Skeletal muscle satellite cell (primary cell): ENCODE results near the gene APBB1IP.

Experiments
- H3K27me3 ChIP-seq: 2 replicates; pipeline ENCODE4 v1.7.0; 2013; ENCODE audit warnings: low read length; ENCODE audit not compliant: control insufficient read depth, insufficient read depth
- H3K36me3 ChIP-seq: 2 replicates; pipeline ENCODE4 v1.7.0; 2013; ENCODE audit warnings: mild to moderate bottlenecking, control low read depth, low read length; ENCODE audit not compliant: insufficient read depth
- H3K4me1 ChIP-seq: 2 replicates; pipeline ENCODE4 v1.7.0; 2013; ENCODE audit warnings: low read length; ENCODE audit not compliant: control insufficient read depth, insufficient read depth
- H3K4me2 ChIP-seq: 2 replicates; pipeline ENCODE4 v1.7.0; 2013; ENCODE audit warnings: mild to moderate bottlenecking, low read length
- H3K4me3 ChIP-seq: 2 replicates; pipeline ENCODE4 v1.7.0; 2013; ENCODE audit warnings: low read length
- H3K9ac ChIP-seq: 2 replicates; pipeline ENCODE4 v1.7.0; 2013; ENCODE audit warnings: mild to moderate bottlenecking, low read depth, low read length, moderate library complexity
- H3K9me3 ChIP-seq: replicated peaks from 2 replicates; pipeline ENCODE4 v1.7.0; 2013; ENCODE audit warnings: mild to moderate bottlenecking, control low read depth, low read length

APBB1IP gene

DNA sequence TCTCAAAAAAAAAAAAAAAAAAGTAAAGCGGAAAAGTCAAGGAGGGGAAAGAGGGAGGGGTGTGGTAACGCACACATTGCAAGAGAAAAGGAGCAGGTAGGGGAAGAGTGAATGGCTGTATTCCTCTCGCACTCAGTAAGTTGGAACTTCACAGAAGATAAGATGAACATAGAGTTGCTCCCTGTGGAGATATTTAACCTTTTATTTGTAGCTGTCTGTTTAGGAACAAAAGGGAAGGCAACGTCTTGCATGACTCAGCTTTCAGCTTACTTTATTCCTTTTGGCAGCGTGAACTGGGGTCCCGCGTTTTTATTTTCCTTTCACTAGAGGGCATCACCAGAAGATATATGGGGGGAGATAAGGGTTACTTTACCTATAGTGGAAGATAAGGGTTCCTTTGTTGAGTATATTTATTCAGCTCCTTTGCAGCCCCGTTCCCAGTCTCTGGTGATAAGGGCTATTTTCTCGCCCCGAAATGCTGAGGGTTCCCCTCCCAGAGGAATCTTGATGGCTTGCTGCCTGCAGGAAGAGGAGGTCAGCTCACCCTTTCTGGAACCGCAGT is 78.5 kb downstream of the APBB1IP start:
- Histone ChIP-seq H3K9ac (no peak overlapping the region), H3K4me2 (no peak overlapping the region), H3K4me1 (no peaks in the 10 kb centered on the region), H3K9me3 (peaks cover 10% of the 10 kb centered on the region), H3K36me3 (no peaks in the 10 kb centered on the region), H3K27me3 (no peaks in the 10 kb centered on the region), H3K4me3 (no peak overlapping the region)

DNA sequence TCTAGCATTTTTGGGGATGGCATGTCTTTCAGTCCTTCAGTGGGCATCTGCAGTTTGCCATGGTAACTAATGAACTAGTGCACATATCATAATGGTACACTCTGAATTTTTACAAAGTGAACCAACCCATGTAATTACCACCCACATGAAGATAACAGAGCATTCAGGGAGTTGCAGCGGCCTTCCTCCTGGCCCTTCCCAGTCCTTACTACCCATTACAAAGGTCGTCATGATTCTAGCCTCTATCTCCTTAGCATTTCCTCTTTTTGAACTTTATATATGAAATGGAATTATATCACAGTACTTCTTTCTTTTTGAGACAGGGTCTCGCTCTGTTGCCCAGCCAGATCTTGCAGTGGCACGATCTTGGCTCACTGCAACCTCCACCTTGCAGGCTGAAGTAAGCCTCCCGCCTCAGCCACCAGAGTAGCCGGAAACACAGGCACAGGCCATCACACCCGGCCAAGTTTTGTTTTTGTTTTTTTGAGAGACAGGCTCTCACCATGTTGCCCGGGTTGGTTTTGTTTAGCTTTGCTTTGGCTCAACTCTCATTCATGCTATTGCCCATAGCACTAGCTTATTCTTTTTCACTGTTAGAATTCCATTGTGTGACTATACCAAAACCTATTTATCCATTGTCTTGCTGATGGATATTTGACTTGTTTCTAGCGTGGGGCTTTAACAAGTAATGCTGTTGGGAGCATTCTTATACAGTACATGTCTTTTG is 79.2 kb downstream of the APBB1IP start:
- H3K27me3 ChIP-seq = no peaks in the 10 kb centered on the region
- H3K4me2 ChIP-seq = no peak overlapping the region
- H3K36me3 ChIP-seq = no peaks in the 10 kb centered on the region
- peaks cover 5% of the 10 kb centered on the region for H3K9me3 ChIP-seq
- H3K9ac ChIP-seq = no peak overlapping the region
- H3K4me1 ChIP-seq = no peaks in the 10 kb centered on the region
- no peak overlapping the region for H3K4me3 ChIP-seq

GRCh38 chr10:26519803-26520202 is 81.7 kb downstream of the APBB1IP start:
- no peak overlapping the region for H3K4me2 ChIP-seq
- H3K36me3 ChIP-seq = no peaks in the 10 kb centered on the region
- no peaks in the 10 kb centered on the region for H3K4me1 ChIP-seq
- no peaks in the 10 kb centered on the region for H3K27me3 ChIP-seq
- no peak overlapping the region for H3K4me3 ChIP-seq
- no peak overlapping the region for H3K9ac ChIP-seq
- peaks cover 2% of the 10 kb centered on the region for H3K9me3 ChIP-seq

DNA sequence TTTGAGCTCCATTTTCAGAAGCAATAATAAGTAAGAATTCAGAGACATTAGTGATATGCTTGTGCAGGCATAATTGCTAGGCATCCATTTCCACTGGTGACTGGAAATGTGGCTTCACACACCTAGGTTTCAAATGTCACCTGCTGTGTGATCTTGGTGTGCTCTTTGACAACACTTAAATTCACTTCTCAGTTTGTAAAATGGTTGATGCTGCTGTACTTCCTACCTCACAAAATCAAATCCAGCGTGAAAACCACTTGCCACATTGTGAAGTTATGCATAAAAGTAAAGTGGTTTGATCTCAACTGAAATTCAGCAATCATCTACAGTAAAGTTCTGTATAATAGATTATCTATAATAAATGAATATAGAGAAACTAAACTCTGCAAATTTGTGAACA is 82.4 kb downstream of the APBB1IP start:
- Histone ChIP-seq H3K4me1 (no peaks in the 10 kb centered on the region), H3K9me3 (peaks cover 2% of the 10 kb centered on the region), H3K4me3 (no peak overlapping the region), H3K4me2 (no peak overlapping the region), H3K36me3 (no peaks in the 10 kb centered on the region), H3K9ac (no peak overlapping the region), H3K27me3 (no peaks in the 10 kb centered on the region)

- no peaks in the 10 kb centered on the region for H3K27me3 ChIP-seq
- no peaks in the 10 kb centered on the region for H3K36me3 ChIP-seq
- no peaks in the 10 kb centered on the region for H3K4me1 ChIP-seq
- H3K4me2 ChIP-seq = no peak overlapping the region
- H3K9me3 ChIP-seq = no peaks in the 10 kb centered on the region
- H3K4me3 ChIP-seq = no peak overlapping the region
- H3K9ac ChIP-seq = no peak overlapping the region
Measured at GRCh38 chr10:26524161-26524896, 86.2 kb downstream of the APBB1IP start.

DNA sequence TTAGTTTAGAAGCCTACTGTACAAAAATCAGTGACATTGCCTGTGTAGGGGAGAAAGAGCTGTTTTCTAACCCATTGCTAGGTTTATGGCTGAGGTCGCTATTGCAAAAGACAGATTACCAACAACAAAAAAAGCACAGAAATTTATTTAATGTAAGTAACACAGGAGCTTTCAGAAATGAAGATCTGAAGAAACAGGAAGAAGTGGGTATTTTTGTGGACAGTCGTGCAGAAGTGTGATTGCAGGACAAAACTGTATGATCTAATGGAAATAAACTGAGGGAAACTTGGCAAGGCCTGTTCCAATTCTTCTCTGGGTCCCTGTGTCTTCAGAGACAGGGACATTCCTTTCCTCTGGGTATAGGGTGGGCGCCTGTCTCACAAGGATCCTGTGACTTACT is 87.4 kb downstream of the APBB1IP start:
- H3K9me3 ChIP-seq = no peaks in the 10 kb centered on the region
- no peaks in the 10 kb centered on the region for H3K4me1 ChIP-seq
- H3K36me3 ChIP-seq = no peaks in the 10 kb centered on the region
- no peak overlapping the region for H3K4me3 ChIP-seq
- no peak overlapping the region for H3K9ac ChIP-seq
- no peaks in the 10 kb centered on the region for H3K27me3 ChIP-seq
- no peak overlapping the region for H3K4me2 ChIP-seq

DNA sequence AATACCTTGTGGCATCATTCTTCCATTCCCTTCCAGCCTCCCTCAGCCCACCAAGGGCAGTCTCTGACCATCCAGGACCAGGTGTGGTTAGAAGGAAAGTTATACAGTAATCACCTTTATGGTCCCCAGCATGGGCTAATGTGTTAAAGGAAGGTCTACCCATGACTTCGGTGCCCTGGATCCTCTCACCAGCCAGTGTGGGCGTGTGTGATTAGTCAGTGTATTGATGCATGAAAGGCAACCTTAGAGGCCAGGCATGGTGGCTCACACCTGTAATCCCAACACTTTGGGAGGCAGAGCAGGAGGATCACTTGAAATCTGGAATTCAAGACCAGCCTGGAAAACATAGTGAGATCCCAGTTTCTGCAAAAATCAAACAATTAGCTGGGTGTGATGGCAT is 88.9 kb downstream of the APBB1IP start:
- Histone ChIP-seq H3K4me2 (no peak overlapping the region), H3K36me3 (no peaks in the 10 kb centered on the region), H3K9ac (no peak overlapping the region), H3K9me3 (no peaks in the 10 kb centered on the region), H3K27me3 (no peaks in the 10 kb centered on the region), H3K4me1 (no peaks in the 10 kb centered on the region), H3K4me3 (no peak overlapping the region)

DNA sequence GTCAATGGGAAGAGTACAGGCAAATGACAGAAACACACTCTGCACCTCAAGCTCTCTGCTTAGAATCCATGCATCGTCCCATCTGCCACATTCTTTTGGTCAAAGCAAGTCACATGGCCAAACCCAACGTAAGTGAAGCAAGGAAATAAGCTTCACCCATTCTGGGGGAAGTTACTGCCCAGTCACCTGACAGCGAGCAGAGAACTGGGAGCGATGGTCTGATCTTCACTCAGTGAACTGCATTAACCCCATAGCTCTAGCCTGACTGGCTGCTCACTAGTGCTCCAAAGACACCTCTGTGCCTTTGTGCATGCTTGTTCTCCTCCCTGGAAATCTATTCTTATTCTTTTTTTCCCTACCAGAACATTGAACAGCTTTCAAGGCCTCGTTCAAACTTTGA is 89.9 kb downstream of the APBB1IP start:
- Histone ChIP-seq H3K9ac (no peak overlapping the region), H3K36me3 (no peaks in the 10 kb centered on the region), H3K27me3 (no peaks in the 10 kb centered on the region), H3K9me3 (no peaks in the 10 kb centered on the region), H3K4me2 (no peak overlapping the region), H3K4me1 (no peaks in the 10 kb centered on the region), H3K4me3 (no peak overlapping the region)

- no peaks in the 10 kb centered on the region for H3K9me3 ChIP-seq
- no peak overlapping the region for H3K9ac ChIP-seq
- no peak overlapping the region for H3K4me2 ChIP-seq
- no peaks in the 10 kb centered on the region for H3K27me3 ChIP-seq
- H3K4me3 ChIP-seq = no peak overlapping the region
- H3K4me1 ChIP-seq = no peaks in the 10 kb centered on the region
- no peaks in the 10 kb centered on the region for H3K36me3 ChIP-seq
Measured at GRCh38 chr10:26528715-26529393, 90.7 kb downstream of the APBB1IP start.

GRCh38 chr10:26534384-26534783 is 96.2 kb downstream of the APBB1IP start:
- no peaks in the 10 kb centered on the region for H3K9me3 ChIP-seq
- no peak overlapping the region for H3K4me2 ChIP-seq
- H3K9ac ChIP-seq = no peak overlapping the region
- H3K36me3 ChIP-seq = no peaks in the 10 kb centered on the region
- no peaks in the 10 kb centered on the region for H3K27me3 ChIP-seq
- no peaks in the 10 kb centered on the region for H3K4me1 ChIP-seq
- H3K4me3 ChIP-seq = no peak overlapping the region

GRCh38 chr10:26540601-26541000 is 102.5 kb downstream of the APBB1IP start:
- Histone ChIP-seq H3K4me2 (no peak overlapping the region), H3K36me3 (no peaks in the 10 kb centered on the region), H3K27me3 (no peaks in the 10 kb centered on the region), H3K4me3 (no peak overlapping the region), H3K4me1 (no peaks in the 10 kb centered on the region), H3K9ac (no peak overlapping the region), H3K9me3 (no peaks in the 10 kb centered on the region)
